GM12865 (cell line): ENCODE data around the gene FAM47E.

Experiments
- DNase-seq: peaks from one replicate; pipeline ENCODE4 v3.0.0; 2010; ENCODE audit warnings: low read depth
- H3K4me3 ChIP-seq: 2 replicates; pipeline ENCODE4 v1.5.1; 2011; ENCODE audit warnings: mild to moderate bottlenecking, low read depth, low read length, control low read depth
- TF ChIP-seq, protein P1 (sequence below): IDR thresholded peaks from 2 replicates; pipeline ENCODE4 v1.5.1; 2011; ENCODE audit warnings: low read length, control low read depth, low read depth, inconsistent platforms; ENCODE audit not compliant: insufficient read depth; ENCODE audit errors: missing control alignments

FAM47E gene

DNA sequence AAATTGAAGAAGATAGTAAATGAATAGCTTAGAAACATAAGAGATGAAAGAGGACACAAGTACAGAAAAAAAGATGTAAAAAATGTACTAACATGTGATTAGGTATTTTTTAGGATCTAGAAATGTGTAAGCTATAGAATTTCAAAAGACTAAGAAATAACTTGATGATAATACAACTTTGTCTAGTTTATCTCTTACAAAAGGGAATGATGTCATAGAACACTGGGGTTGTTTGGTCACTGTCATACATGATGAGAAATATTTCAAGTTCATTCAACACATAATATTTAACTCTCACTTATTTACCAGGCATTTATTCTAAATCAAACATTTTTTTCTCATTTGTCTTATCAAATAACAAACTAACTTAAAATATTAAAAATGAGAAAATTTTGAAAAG lies 73.6 kb downstream of the FAM47E start:
- TF ChIP-seq, protein P1, sequence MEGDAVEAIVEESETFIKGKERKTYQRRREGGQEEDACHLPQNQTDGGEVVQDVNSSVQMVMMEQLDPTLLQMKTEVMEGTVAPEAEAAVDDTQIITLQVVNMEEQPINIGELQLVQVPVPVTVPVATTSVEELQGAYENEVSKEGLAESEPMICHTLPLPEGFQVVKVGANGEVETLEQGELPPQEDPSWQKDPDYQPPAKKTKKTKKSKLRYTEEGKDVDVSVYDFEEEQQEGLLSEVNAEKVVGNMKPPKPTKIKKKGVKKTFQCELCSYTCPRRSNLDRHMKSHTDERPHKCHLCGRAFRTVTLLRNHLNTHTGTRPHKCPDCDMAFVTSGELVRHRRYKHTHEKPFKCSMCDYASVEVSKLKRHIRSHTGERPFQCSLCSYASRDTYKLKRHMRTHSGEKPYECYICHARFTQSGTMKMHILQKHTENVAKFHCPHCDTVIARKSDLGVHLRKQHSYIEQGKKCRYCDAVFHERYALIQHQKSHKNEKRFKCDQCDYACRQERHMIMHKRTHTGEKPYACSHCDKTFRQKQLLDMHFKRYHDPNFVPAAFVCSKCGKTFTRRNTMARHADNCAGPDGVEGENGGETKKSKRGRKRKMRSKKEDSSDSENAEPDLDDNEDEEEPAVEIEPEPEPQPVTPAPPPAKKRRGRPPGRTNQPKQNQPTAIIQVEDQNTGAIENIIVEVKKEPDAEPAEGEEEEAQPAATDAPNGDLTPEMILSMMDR: no peak
- no peak overlapping the region for H3K4me3 ChIP-seq
- DNase-seq: no peak

DNA sequence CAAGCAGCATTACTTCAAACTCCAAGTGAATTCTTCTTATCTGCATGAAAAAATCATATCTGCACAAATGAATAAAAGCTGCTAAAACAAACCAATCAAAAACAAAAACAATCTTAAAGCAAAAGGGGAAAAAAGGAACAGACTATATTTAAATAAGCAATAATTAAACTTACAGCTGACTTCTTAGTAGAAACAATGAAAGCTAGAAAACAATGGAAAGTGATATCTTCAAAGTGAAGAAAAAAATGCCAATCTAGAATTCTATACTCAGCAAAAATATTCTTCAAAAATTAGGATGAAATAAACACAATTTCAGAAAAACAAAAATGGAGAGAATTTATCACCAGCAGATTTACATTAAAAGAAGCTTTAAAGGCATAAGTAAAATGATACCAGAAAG lies 75.0 kb downstream of the FAM47E start:
- H3K4me3 ChIP-seq: no peak overlapping the region
- DNase-seq: no peak
- TF ChIP-seq, protein P1: no peak
